Thymus (tissue), 14 donors: ENCODE data around the gene NLGN2. TPM values are rescaled to one million over a fixed set of nuclear protein-coding genes. Genes with fewer than 3 reads are reported as not detected.
"Not testable (repeated sequence)": the region's sequence is repeated elsewhere in the genome, so short reads cannot be mapped to it uniquely, and the experiment has no call there.

ENCODE experiments used
- DNase-seq, 9 donors: peaks; one replicate each; pipeline ENCODE4 v3.0.0-alpha.2; 2013; ENCODE audit warnings: low spot score in 9 of 9, low read depth in 6 of 9, missing footprints in 1 of 9
- H3K27ac ChIP-seq, 2 donors: one replicate each; pipeline ENCODE4 v1.5.1; 2013; ENCODE audit warnings: control low read depth in 1 of 2, low read depth in 1 of 2, low read length in 1 of 2, mild to moderate bottlenecking in 1 of 2, moderate library complexity in 1 of 2
- H3K27me3 ChIP-seq, 2 donors: one replicate each; pipeline ENCODE4 v1.5.1; 2013; ENCODE audit warnings: low read length in 1 of 2; ENCODE audit not compliant: control insufficient read depth in 2 of 2, insufficient read depth in 1 of 2
- H3K36me3 ChIP-seq, 2 donors: one replicate each; pipeline ENCODE4 v1.5.1; 2013; ENCODE audit warnings: low read length in 1 of 2, mild to moderate bottlenecking in 1 of 2, moderate library complexity in 1 of 2; ENCODE audit not compliant: control insufficient read depth in 2 of 2, insufficient read depth in 2 of 2
- H3K4me1 ChIP-seq, 2 donors: one replicate each; pipeline ENCODE4 v1.5.1; 2013; ENCODE audit warnings: low read length in 2 of 2; ENCODE audit not compliant: control insufficient read depth in 2 of 2, insufficient read depth in 2 of 2
- H3K4me3 ChIP-seq, 2 donors: one replicate each; pipeline ENCODE4 v1.5.1; 2013; ENCODE audit warnings: low read length in 2 of 2, control low read depth in 1 of 2, mild to moderate bottlenecking in 1 of 2
- H3K9me3 ChIP-seq, 2 donors: one replicate each; pipeline ENCODE4 v1.5.1; 2013; ENCODE audit warnings: low read length in 1 of 2, mild to moderate bottlenecking in 1 of 2; ENCODE audit not compliant: control insufficient read depth in 2 of 2, insufficient read depth in 1 of 2
- WGBS: extraction: QIAGEN DNeasy Blood & Tissue Kit; methylation state at CpG from one replicate; pipeline ENCODE4 v1.1.7; 2013; 5-methylcytosine and 5-hydroxymethylcytosine counted together
- long read RNA-seq, 10 donors: transcript quantifications; one replicate each; lab custom pipeline, GENCODE V29; 2026
- polyA plus RNA-seq: library from polyadenylated mRNA; stranded (reverse); fragments of 200-250 nt; gene quantifications from one replicate; pipeline ENCODE4 v1.2.3, GENCODE V29; 2013
- total RNA-seq: library from RNA; stranded (reverse); fragments of 120-200 nt; gene quantifications from one replicate; pipeline ENCODE4 v1.2.4, GENCODE V29; 2013
- donor health status: healthy.

NLGN2 gene
- total RNA-seq (0.38 TPM), polyA plus RNA-seq (5.6 TPM)
- long read RNA-seq, donor 1, result 0 reads
- long read RNA-seq, donor 2, result 0 reads
- long read RNA-seq, donor 3, result 0 reads
- long read RNA-seq, donor 4, result 0 reads
- long read RNA-seq, donor 5, full-length matches to known transcripts, result 2 of 2 reads
- long read RNA-seq, donor 5, partial matches to known transcripts, result 0 of 2 reads
- long read RNA-seq, donor 5, other reads (novel, unspliced or antisense), result 0 of 2 reads
- long read RNA-seq, donor 6, full-length matches to known transcripts, result 4 of 4 reads
- long read RNA-seq, donor 6, partial matches to known transcripts, result 0 of 4 reads
- long read RNA-seq, donor 6, other reads (novel, unspliced or antisense), result 0 of 4 reads
- long read RNA-seq, donor 7, result 0 reads
- long read RNA-seq, donor 8, result 0 reads
- long read RNA-seq, donor 9, result 0 reads
- long read RNA-seq, donor 10, result 0 reads

- Histone ChIP-seq H3K27ac (no peak within 1 kb of the TSS), H3K4me3 (no peak within 1 kb of the TSS), H3K27me3 (peaks cover 37 to 71% of the 10 kb centered on the region in 2 donors), H3K9me3 (peaks cover 0 to 5% of the 10 kb centered on the region in 2 donors), H3K36me3 (no peaks in the 10 kb centered on the region), H3K4me1 (peaks cover 10 to 15% of the 10 kb centered on the region in 2 donors)
- WGBS, result 44% methylated on average over 11 of the region's 12 CpGs
- DNase-seq, result no peak
These were observed at the start of gene NLGN2 for GRCh38 chr17:7407485-7408251. Gene NLGN2, plus strand, starts transcription at chr17:7407845. Its CDS starts 411 bp downstream, at chr17:7408256.

DNA sequence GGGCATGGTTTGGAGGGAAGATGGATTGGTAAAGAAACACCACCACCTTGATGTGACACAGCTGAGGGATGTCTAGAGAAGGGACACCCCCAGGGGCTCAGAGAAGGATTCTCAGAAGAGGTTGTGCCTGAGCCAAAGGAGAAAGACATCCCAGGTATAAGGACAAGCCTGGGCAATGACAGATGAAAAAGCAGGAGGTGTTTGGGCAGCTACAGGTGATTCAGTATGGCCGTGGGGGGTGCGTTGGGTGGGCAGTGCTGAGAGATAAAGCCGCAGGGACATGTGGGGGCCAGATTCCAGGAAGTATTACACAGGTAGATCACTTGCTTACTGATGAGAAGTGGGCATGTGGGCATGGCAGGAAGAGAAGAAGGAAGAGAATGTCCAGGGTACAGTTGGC is 45.7 kb upstream of the NLGN2 start:
- DNase-seq, result no peak

GRCh38 chr17:7363311-7363710 is 44.3 kb upstream of the NLGN2 start:
- H3K4me1 ChIP-seq, result no peaks in the 10 kb centered on the region
- H3K27me3 ChIP-seq, result peaks cover 0 to 12% of the 10 kb centered on the region in 2 donors
- H3K4me3 ChIP-seq, result no peak overlapping the region
- H3K9me3 ChIP-seq, result no peaks in the 10 kb centered on the region
- H3K36me3 ChIP-seq, result no peaks in the 10 kb centered on the region
- H3K27ac ChIP-seq, result no peak overlapping the region
- WGBS, result 98% methylated on average over 6 of the region's 6 CpGs
- no peak for DNase-seq

More for the DNA sequence above, 45.7 kb upstream of the NLGN2 start:
- Histone ChIP-seq H3K9me3 (no peaks in the 10 kb centered on the region), H3K27ac (no peak overlapping the region), H3K36me3 (no peaks in the 10 kb centered on the region), H3K27me3 (peaks cover 0 to 6% of the 10 kb centered on the region in 2 donors), H3K4me3 (no peak overlapping the region), H3K4me1 (no peaks in the 10 kb centered on the region)
- WGBS, result 85% methylated on average over 3 of the region's 3 CpGs

DNA sequence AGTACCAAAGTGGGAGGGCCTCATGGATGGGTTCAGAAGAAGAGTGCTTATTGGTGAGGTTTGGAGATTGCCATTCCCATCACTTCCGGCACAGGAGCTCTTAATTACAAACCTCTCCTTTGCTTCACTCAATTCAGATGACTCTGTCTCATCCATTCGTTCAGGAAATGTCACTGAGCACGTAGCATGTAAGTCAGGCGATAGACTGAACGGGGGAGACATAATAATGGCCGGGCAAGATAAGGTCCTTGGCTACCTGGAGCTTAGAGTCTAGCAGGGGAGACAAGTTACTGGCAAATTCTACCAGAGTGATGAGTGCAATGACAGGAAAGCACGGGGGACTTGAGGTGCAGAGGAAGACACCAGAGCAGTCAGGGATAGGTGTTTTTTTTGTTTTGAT is 41.7 kb upstream of the NLGN2 start:
- peaks cover 0 to 28% of the 10 kb centered on the region in 2 donors for H3K27me3 ChIP-seq
- not testable (repeated sequence) for H3K36me3 ChIP-seq, DNase-seq, H3K4me3 ChIP-seq, H3K4me1 ChIP-seq, H3K27ac ChIP-seq, H3K9me3 ChIP-seq
- 96% methylated on average over 6 of the region's 7 CpGs for WGBS

GRCh38 chr17:7367083-7367482 is 40.6 kb upstream of the NLGN2 start:
- Histone ChIP-seq H3K27ac (no peak overlapping the region), H3K9me3 (no peaks in the 10 kb centered on the region), H3K36me3 (no peaks in the 10 kb centered on the region), H3K4me3 (no peak overlapping the region), H3K4me1 (no peaks in the 10 kb centered on the region), H3K27me3 (peaks cover 0 to 26% of the 10 kb centered on the region in 2 donors)
- DNase-seq, result no peak
- WGBS, result 94% methylated on average over 8 of the region's 8 CpGs

- DNase-seq, result no peak
- Histone ChIP-seq H3K27ac (no peak overlapping the region), H3K36me3 (no peaks in the 10 kb centered on the region), H3K4me1 (no peaks in the 10 kb centered on the region), H3K9me3 (no peaks in the 10 kb centered on the region), H3K27me3 (peaks cover 0 to 24% of the 10 kb centered on the region in 2 donors), H3K4me3 (no peak overlapping the region)
- WGBS, result 89% methylated on average over 13 of the region's 13 CpGs
These were observed 39.6 kb upstream of the NLGN2 start for GRCh38 chr17:7367918-7368598.

GRCh38 chr17:7368599-7368994 is 39.0 kb upstream of the NLGN2 start:
- WGBS, result 94% methylated on average over 5 of the region's 5 CpGs
- H3K27ac ChIP-seq, H3K9me3 ChIP-seq, DNase-seq, H3K36me3 ChIP-seq, H3K4me1 ChIP-seq, H3K4me3 ChIP-seq: not testable (repeated sequence)
- H3K27me3 ChIP-seq, result peaks cover 0 to 24% of the 10 kb centered on the region in 2 donors

GRCh38 chr17:7369825-7370224 is 37.8 kb upstream of the NLGN2 start:
- 89% methylated on average over 5 of the region's 5 CpGs for WGBS
- Histone ChIP-seq H3K4me3 (no peak overlapping the region), H3K4me1 (no peaks in the 10 kb centered on the region), H3K27me3 (peaks cover 0 to 27% of the 10 kb centered on the region in 2 donors), H3K36me3 (no peaks in the 10 kb centered on the region), H3K27ac (no peak overlapping the region), H3K9me3 (no peaks in the 10 kb centered on the region)
- no peak for DNase-seq

- 95% methylated on average over 4 of the region's 4 CpGs for WGBS
- H3K4me3 ChIP-seq, result no peak overlapping the region
- no peak for DNase-seq
- H3K27ac ChIP-seq, result no peak overlapping the region
- H3K27me3 ChIP-seq, result peaks cover 0 to 27% of the 10 kb centered on the region in 2 donors
- no peaks in the 10 kb centered on the region for H3K4me1 ChIP-seq
- H3K36me3 ChIP-seq, result no peaks in the 10 kb centered on the region
- no peaks in the 10 kb centered on the region for H3K9me3 ChIP-seq
These were observed 36.8 kb upstream of the NLGN2 start for GRCh38 chr17:7370853-7371252.
